Prostate gland (tissue), 2 donors: ENCODE measurements around the gene EPC1.

ENCODE experiments used
- POLR2A ChIP-seq: fragments of 450-650 bp; IDR thresholded peaks from one replicate; pipeline ENCODE4 v1.6.1; 2016; ENCODE audit warnings: antibody characterized with exemption, mild to moderate bottlenecking
- POLR2AphosphoS5 ChIP-seq: sonication (generic); formaldehyde crosslinking; IDR thresholded peaks from one replicate; pipeline ENCODE4 v1.6.1; 2017; ENCODE audit warnings: antibody characterized with exemption
- TF ChIP-seq, protein P1 (sequence below), 4 experiments: fragments of 200-600 bp in 2 of 4; fragments of 450-650 bp in 2 of 4; sonication (generic) in 2 of 4; IDR thresholded peaks; 1 replicate in 3 of 4; 2 replicates in 1 of 4; pipeline ENCODE4 v1.5.1; 2016 to 2019; ENCODE audit warnings: antibody characterized with exemption in 4 of 4, mild to moderate bottlenecking in 2 of 4, moderate library complexity in 2 of 4

DNA sequence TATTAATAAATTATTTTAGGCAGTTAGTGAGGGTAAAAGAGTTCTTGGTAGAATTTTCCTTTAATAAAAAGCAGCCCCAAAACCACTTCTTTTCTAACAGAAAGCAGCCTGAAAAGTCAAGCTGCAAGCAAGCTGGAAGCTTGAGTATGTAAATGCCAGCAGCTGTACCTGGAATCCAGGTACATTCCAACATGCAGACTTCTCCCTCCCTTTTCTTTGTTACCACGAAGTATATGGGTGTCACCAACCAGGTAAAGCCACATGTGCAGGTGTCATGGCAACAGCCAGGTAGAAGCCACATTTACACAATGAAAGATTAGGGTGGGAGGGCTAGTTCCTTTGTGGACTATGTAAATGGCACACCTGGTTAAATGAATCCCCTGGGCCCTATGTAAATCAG, 114.6 kb downstream of the EPC1 start:
- no peak for TF ChIP-seq POLR2AphosphoS5
- TF ChIP-seq, protein P1, sequence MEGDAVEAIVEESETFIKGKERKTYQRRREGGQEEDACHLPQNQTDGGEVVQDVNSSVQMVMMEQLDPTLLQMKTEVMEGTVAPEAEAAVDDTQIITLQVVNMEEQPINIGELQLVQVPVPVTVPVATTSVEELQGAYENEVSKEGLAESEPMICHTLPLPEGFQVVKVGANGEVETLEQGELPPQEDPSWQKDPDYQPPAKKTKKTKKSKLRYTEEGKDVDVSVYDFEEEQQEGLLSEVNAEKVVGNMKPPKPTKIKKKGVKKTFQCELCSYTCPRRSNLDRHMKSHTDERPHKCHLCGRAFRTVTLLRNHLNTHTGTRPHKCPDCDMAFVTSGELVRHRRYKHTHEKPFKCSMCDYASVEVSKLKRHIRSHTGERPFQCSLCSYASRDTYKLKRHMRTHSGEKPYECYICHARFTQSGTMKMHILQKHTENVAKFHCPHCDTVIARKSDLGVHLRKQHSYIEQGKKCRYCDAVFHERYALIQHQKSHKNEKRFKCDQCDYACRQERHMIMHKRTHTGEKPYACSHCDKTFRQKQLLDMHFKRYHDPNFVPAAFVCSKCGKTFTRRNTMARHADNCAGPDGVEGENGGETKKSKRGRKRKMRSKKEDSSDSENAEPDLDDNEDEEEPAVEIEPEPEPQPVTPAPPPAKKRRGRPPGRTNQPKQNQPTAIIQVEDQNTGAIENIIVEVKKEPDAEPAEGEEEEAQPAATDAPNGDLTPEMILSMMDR (IDR thresholded peaks at IDR 0.05) = no peak
- TF ChIP-seq POLR2A = no peak
